Measurements from ENCODE around the gene SPON1.
A peak's percentile ranks its signal among the peaks of the same experiment; 100 is the strongest.

Gene SPON1

DNA sequence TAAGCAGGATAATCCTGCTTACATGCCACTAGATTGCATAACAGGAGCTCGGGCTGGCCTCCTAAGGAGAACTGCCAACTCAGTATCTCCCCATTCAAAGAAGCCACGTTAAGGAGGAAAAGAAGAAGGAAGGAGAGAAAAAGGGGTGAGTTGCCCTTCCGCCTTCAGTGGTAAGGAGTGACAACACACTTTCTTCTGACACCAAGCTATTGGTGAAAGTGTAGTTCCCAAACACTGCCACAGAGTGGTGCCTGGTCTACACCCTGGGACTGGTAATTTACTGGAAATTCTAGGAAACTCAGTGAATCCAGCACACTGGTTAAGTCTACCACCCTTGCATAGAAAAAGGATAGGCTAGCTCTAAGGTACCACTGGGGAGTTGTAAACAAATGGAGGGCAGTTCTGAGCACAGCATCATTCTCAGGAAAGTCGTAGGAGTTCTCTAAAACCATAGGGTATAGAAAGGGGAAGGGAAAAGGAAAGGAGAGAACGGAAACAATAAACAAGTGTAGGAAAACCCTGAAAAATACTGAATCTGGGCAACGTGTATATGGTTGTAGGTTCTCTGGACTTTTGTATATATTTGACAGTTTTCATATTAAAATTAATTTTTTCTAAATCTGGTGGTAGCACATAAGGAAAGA, 338.3 kb downstream of the SPON1 start:
- DNase-seq: peak; percentile 35

DNA sequence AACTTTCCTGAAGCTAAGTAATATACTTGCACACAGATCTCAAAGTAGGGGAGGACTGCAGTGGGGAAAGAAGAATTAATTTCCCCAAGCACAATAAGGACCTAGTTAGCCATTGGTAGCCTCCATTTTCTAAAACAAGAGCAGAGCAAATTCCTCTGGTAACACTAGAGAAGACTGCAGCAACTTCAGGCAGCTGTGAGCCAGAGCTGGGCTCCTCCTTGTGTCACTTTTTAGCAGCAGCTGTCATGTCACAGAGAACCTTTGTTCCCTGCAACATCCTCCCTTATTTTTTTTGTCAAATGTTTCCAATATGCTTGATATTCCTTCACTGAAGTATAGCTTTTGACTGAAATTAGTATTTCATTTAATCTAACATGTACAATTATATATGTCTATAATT, 342.1 kb downstream of the SPON1 start:
- DNase-seq: no peak

DNA sequence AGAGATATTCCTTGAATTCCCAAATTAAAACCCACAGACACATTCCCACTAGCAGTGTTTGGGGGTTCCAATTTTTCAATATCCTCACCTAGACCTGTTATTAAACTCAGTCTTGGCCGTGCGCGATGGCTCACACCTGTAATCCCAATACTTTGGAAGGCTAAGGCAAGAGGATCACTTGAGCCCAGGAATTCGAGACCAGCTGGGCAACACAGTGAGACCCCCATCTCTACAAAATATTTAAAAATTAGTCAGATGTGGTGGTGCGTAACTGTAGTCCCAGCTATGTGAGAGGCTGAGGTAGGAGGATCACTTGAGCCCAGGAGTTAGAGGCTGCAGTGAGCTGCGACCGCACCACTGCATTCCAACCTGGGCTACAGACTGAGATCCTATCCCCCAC, 343.1 kb downstream of the SPON1 start:
- DNase-seq: no peak

DNA sequence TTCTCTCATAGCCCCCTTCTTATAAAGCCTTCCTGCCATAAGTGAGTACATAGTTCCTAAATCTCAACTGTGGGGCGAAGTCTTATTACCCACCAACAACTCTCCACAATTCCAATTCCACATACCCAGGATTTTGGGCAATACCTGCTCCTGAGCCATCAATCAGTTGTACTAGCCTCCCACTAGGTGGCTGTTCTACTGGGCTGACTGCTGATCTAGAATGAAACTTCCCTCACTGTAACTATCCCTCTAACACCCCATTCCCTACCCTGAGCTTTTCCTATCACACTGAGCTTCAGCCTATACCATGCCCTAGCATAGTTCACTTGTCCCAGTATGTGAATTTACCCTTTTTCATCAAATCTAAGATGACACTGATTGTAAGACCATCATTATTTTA, 344.0 kb downstream of the SPON1 start:
- no peak for DNase-seq

DNA sequence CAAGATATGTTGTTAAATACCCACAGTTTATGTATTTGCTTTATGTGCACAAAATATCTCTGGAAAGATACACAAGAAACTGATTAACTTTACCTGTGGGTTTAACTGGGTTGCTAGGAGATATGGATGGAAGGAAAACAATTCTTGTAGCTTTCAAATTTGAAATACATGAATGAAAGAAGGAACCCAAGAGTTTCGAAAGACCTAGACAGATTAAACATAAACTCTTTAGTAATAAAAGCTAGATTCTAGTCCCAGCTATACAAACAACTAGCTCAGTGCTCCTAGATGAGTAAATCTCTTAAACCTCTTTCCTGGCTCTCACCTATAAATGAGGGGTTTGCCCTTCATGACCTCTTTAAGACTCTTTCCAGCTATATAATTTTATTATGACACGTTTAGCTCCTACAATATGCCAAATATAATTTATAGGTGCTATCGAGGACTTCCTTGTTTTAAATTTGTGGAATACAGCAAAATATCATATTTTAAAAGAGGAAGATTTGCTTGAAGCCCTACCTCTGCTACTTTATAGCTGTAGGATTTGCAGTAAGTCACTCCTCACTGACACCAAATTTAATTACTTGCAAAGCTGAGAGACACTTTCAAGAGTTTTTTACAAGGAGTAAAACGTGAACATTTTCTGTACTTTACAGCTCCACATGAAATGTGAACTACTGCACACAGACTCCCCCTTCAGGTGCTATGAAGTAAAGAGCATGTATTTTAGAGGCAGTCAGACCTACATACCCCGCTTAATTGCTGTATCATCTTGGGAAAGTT, 345.8 kb downstream of the SPON1 start:
- DNase-seq: no peak

DNA sequence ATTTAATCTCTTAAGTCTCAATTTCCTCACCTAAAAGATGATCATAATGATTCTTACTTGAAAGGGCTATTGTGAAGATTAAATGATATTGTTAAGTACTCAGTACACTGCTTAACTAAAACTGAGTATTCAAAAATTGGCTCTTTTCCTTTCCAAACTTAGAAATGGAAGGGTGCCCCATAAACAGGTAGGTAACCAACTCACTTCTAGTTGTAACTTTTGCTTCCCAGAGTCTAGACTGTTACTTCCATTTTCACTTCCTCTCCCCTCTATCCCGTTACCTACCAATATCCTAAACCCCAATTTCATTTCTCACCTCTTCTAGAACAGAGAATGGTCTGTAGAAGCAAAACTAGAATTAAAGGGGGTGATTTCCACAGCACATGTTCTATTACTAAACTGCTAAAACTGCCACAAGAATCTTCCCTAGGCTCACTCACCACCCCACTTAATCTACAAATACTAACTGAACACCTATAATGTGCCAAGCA, 346.4 kb downstream of the SPON1 start:
- DNase-seq: no peak

DNA sequence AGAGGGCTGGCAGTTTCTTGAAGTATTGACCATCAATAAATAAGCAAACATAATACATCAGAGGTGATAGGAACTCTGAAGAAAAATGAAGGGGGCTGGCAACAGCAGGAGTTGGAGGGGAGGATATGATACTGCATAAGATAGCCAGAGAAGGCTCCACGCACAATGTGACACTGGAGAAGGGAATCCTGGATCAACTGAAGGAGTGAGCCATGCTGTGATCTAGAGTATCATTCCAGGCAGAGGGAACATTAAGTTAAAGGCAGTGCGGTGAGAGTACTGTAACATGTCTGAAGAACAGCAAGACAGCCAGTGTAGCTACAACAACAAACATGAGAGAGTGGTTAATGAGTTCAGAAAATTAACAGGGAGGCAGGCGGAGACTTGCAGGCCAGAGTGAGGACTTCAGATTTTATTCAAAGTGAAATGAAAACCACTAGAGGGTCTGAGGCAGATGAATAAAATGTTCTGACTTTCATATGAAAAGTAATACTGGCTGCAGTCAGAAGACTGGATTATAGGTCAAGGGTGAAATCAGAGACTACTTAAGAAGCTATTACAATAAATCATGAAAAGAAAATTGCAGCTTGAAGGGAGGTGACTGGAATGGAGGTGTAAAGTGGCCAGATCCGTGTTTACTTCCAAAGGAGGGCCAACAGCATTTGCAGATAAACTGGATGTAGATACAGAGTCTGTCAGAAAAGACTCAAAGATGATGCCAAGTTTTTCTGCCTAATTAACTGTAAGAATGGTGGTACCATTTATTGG, 347.1 kb downstream of the SPON1 start:
- no peak for DNase-seq

DNA sequence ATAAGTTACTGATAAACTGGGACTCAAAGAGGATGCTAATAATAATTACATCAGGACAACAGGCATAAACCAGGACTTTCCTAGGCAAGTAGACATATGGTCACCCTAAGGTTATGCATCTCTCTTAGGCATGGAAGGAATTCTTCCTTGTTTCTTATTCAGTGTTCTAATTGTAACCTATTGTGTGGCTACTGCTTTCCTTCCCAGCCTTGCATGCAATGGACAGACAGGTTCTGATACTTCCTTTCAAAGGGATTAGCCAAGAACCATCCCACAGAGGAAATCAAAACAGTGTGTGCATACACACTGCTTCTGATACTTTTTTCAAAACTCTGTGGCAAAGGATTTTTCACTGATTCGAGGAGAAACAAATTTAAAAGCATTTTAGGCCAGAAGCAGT, 348.2 kb downstream of the SPON1 start:
- no peak for DNase-seq

DNA sequence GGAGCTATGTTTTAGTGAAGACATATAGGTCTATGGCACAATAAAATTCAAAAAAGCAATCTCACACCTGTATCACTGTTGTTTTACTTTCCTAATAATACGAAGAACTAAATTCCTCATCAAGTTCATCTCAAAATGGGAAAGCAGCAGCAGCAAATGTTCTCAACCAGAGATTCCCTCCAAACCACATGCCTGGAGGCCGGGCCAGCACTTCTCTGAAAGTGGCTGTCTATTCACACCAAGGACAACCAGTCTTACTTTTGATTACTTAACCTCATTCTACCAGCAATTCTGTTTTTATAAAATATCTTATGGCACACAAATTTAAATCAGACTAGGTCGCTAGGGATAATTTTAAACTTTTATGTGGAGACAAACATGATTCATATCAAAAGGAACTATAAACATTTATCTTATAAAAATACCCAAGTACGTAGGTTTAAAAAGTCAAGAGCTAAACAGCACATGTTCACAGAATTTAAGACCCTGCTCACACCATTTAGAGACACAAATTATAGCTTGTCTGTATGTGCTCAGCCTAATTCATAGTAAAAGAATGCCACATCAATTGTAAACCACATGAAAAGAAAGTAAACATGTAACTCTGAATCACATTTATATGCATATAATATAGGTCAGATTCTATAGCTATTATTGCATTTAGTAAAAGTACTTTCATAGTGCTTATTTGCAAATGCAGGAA, 350.4 kb downstream of the SPON1 start:
- DNase-seq: no peak

DNA sequence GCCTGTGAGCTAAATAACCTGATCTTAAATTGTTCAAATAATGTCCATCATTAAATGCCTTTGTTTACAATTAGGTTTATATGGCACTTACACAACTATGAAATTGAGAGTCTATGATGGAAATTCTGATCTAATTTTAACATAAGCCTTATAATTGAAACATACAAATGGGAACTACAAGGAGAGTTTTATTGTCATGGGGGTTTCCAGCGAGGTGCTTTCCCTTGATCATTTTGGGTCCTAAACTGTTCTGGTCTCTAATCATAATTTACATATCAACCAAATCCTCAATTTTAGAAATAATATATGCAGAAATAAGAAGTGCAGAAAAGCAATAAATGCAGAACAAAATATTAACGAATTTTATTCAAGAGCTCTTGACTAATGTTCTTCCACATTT, 351.6 kb downstream of the SPON1 start:
- no peak for DNase-seq

DNA sequence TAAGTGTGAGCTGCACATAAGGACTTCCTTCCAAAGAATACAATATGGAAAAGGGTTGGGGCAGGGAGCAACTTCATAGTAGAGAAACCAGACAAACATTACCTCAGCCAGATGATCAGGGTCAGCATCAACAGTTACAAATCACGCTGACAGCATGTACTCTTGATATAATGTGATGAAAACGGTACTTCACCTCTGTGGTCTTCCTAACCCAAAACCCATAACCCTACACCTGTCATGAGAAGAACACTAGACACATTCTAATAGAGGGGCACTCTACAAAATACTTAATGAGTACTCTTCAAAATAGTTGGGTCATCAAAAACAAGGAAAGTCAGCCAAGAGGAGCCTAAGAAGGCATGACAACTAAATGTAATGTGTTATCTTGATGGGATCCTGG, 352.6 kb downstream of the SPON1 start:
- DNase-seq: no peak

Measured in activated CD4-positive, alpha-beta T cell treated with anti-CD3 and anti-CD28 coated beads, Interleukin-2, amount 50 U/mL, for 1 hour (primary cell).